Fibroblast of the aortic adventitia (primary cell): Measurements from ENCODE around the gene ANK2. TPM values are rescaled to one million over a fixed set of nuclear protein-coding genes. Genes with fewer than 3 reads are reported as not detected.
A peak's percentile ranks its signal among the peaks of the same experiment; 100 is the strongest.

Source experiments
- DNase-seq: peaks from one replicate; pipeline ENCODE4 v3.0.0-alpha.2; 2010; ENCODE audit warnings: low read depth
- H3K4me3 ChIP-seq: 2 replicates; pipeline ENCODE4 v1.5.1; 2011; ENCODE audit warnings: low read depth, mild to moderate bottlenecking, control low read depth, low read length, moderate library complexity
- total RNA-seq: library from RNA; depleted of rRNA; stranded (reverse); fragments of >200 nt; gene quantifications from 2 replicates; pipeline ENCODE4 v1.2.3, GENCODE V29; 2012; ENCODE audit warnings: low replicate concordance
- TF ChIP-seq, protein P1 (sequence below): IDR thresholded peaks from 2 replicates; pipeline ENCODE4 v1.5.1; 2011; ENCODE audit warnings: mild to moderate bottlenecking, low read length, control low read depth, inconsistent platforms; ENCODE audit not compliant: insufficient read depth

The ANK2 gene
- total RNA-seq, 1 donor: 200 TPM

DNA sequence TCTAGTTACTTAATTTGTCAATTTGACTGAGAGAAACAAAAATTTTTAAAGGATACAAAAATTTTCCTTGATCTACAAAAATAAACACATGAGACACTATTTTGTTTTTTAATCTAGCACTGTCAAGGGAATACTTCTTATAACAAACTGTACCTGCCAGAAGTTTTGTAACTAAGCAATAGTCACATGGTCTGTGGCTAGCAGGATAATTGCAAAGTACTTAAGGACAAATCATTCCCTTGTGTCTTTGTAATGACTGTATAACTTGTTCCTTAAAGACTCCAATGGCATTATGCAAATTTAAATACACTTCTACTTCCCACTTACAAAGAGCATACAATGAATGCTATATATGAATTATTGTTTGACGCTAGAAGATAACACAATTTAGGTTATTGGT lies 25.1 kb upstream of the ANK2 start:
- no peak overlapping the region for H3K4me3 ChIP-seq
- no peak for DNase-seq
- TF ChIP-seq, protein P1, sequence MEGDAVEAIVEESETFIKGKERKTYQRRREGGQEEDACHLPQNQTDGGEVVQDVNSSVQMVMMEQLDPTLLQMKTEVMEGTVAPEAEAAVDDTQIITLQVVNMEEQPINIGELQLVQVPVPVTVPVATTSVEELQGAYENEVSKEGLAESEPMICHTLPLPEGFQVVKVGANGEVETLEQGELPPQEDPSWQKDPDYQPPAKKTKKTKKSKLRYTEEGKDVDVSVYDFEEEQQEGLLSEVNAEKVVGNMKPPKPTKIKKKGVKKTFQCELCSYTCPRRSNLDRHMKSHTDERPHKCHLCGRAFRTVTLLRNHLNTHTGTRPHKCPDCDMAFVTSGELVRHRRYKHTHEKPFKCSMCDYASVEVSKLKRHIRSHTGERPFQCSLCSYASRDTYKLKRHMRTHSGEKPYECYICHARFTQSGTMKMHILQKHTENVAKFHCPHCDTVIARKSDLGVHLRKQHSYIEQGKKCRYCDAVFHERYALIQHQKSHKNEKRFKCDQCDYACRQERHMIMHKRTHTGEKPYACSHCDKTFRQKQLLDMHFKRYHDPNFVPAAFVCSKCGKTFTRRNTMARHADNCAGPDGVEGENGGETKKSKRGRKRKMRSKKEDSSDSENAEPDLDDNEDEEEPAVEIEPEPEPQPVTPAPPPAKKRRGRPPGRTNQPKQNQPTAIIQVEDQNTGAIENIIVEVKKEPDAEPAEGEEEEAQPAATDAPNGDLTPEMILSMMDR: no peak

DNA sequence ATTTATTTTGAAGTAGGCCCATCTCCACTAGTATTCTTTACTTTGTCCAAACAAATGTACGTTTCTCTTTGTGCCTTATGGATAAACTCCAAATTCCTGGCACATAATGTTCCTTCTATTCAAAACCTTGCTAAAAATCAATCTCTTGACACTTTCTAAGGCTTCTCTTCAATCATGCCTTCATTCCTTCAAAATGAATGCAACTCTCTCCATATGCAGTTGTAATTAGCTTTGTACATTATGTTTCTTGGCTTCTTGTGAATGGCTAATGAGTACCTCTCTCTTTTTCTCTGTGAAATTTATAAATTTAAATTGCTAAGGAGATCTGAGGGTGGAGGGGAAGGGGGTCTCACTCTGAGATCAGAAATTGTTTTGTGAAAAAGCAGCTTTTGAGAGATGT lies 24.0 kb upstream of the ANK2 start:
- DNase-seq: no peak
- TF ChIP-seq, protein P1: no peak
- no peak overlapping the region for H3K4me3 ChIP-seq

DNA sequence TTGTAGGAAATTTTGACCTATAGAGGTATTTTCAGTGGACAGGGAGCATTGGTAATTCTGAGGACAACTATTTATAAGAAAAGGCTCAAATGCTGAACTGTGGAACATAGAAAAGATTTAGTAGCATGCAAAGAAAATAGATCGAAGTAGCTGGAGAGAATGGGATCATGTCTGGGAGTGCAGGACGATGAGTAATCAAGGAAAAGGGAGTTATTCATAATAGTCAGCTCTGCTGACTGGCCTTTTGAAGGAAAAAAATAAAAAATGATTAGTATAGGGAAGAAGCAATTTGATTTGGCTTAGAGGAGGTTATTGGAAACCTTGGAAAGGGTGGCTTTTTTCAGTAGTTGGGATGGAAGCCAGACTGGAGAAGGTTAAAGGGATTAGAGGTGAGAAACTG lies 22.9 kb upstream of the ANK2 start:
- peak; percentile 43 for DNase-seq
- TF ChIP-seq, protein P1: no peak
- H3K4me3 ChIP-seq: no peak overlapping the region

DNA sequence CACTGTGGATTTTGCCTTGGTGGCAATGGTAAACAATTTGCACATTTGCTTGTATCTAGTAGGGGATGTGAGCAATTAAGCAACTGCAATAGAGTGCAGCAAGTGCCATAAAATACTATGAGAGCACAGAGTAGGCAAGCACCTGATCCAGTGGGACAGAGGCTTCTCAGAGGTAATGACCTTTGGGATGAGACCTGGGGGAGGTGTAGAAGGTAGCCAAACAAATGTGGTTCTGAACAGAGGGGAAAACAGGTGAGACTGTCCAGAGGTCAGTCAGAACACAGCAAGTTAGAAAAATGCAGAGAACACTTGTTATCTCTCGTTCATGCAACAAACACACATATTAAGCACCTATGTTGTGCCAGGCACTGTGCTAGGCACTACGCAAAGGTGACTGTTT lies 21.4 kb upstream of the ANK2 start:
- DNase-seq: no peak
- TF ChIP-seq, protein P1: no peak
- no peak overlapping the region for H3K4me3 ChIP-seq

DNA sequence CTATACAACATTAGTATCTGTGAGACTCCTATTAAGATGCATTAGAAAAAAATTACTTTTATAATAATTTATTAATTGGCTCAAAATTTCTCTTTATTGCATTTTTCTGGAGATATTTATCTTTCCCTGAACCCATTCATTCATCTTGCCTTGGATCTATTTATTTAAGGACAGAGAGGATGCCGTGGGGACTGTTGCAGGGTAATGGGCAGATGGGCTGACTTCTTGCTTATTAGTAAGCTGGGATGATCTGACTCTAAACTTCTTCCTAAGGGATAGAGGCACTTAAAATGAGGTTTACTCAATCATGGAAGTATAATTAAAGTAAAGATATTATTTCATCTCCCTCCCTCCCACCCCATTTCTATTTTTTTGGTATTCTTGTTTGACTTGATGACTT lies 18.2 kb upstream of the ANK2 start:
- TF ChIP-seq, protein P1: no peak
- DNase-seq: no peak
- H3K4me3 ChIP-seq: no peak overlapping the region

DNA sequence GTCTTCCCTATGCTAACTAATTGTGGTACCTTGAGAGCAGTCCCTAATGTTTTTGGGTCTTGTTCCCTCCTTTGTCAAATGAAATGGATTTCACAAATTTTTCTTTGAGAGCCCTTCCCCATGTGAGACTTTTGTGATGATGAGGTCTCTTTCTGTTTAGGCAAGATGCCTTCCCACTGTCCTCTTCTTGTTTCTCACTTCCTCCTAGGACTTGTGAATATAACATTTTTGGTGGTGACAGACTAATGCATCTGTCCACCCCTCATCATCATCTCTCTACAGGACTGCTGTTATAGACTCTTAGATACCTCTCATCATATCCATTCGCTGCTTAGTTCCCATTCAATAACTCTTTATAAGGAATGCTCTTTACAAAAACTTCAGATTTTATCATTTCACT lies 8.7 kb upstream of the ANK2 start:
- TF ChIP-seq, protein P1: no peak
- DNase-seq: no peak
- H3K4me3 ChIP-seq: no peak overlapping the region

DNA sequence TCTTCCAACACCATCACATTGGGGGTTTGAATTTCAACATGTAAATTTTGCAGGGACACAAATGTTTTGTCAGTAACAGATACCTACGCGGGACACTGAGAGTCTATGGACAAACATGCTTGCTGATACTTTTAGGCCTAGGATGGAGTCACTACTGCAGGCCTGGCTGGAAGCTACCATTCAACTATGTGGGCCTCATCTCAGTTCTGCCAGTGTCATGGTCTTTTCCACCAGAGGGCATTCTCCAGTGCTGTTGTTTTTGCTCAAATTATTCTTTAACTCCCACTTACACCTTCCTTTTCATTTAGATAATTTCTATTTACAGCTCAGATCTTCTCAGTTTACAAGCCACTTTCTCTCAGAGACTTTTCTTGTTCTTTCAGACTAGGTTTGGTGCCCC lies 7.0 kb upstream of the ANK2 start:
- TF ChIP-seq, protein P1: no peak

More for the DNA sequence above, 7.0 kb upstream of the ANK2 start:
- DNase-seq: no peak
- H3K4me3 ChIP-seq: no peak overlapping the region
